HFF-Myc (cell line): Measurements from ENCODE around the gene KIAA0753.

Experiments
- DNase-seq: peaks from one replicate; pipeline ENCODE4 v3.0.0-alpha.2; 2011; ENCODE audit warnings: low read depth; ENCODE audit errors: extremely low read depth
- H3K4me3 ChIP-seq: replicated peaks from 2 replicates; pipeline ENCODE4 v1.5.1; 2011; ENCODE audit warnings: low read depth, mild to moderate bottlenecking, control low read depth, low read length
- TF ChIP-seq, protein P1 (sequence below): IDR thresholded peaks from 2 replicates; pipeline ENCODE4 v1.5.1; 2012; ENCODE audit warnings: mild to moderate bottlenecking, low read depth, low read length, control low read depth; ENCODE audit errors: missing control alignments

The KIAA0753 gene

DNA sequence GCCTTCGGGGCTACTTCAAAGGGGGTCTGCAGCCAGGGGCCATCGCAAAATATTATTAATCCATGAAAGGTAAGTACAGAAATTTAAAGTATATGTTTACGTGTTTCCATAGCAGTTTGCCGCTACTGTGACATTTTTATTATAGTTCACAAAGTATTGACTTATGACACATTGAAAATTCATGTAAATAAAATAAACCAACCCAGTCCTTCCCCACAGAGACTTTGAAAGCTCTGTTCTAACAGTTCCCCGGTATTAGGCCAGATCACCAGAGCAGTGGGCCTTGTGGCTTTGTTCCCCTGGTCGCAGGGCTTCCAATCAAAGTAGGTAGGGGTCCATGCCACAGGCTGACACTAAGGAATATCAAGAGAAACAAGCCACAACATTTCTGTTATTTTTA is 13.9 kb downstream of the KIAA0753 start:
- no peak overlapping the region for H3K4me3 ChIP-seq
- no peak for DNase-seq
- TF ChIP-seq, protein P1, sequence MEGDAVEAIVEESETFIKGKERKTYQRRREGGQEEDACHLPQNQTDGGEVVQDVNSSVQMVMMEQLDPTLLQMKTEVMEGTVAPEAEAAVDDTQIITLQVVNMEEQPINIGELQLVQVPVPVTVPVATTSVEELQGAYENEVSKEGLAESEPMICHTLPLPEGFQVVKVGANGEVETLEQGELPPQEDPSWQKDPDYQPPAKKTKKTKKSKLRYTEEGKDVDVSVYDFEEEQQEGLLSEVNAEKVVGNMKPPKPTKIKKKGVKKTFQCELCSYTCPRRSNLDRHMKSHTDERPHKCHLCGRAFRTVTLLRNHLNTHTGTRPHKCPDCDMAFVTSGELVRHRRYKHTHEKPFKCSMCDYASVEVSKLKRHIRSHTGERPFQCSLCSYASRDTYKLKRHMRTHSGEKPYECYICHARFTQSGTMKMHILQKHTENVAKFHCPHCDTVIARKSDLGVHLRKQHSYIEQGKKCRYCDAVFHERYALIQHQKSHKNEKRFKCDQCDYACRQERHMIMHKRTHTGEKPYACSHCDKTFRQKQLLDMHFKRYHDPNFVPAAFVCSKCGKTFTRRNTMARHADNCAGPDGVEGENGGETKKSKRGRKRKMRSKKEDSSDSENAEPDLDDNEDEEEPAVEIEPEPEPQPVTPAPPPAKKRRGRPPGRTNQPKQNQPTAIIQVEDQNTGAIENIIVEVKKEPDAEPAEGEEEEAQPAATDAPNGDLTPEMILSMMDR, result no peak

DNA sequence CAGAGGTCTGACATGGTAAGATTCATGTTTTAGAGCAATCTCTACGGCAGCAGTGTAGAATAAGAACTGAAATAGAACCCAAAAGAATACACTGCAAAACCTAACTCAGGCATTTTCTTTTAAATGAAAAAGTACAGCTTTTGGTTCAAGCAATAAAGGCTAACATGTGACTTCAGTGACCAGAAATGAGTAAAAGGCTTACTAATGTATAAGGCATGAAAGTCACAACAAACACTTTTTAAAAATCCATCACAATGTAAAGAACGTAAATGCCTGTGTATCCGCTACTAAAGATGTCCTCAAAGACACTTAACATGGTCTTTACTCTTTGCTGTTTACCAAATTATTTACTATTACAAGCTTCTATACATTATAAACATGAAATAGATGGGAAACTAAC is 16.6 kb downstream of the KIAA0753 start:
- H3K4me3 ChIP-seq, result no peak overlapping the region
- no peak for DNase-seq
- TF ChIP-seq, protein P1, result no peak

DNA sequence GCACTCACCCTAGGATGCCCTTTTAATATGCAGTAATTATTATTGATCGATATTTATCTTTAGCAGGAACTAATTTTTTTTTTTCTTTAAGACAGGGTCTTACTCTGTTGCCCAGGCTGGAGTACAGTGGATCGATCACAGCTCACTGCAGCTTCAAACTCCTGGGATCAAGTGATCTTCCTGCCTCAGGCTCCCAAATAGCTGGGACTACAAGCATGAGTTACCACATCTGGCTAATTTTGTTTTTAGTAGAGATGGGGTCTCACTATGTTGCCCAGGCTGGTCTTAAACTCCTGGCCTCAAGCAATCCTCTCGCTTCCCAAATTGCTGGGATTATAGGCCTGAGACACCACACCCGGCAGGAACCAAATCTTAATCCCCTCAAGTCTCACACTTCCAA is 29.3 kb downstream of the KIAA0753 start:
- no peak overlapping the region for H3K4me3 ChIP-seq
- TF ChIP-seq, protein P1, result no peak
- no peak for DNase-seq

DNA sequence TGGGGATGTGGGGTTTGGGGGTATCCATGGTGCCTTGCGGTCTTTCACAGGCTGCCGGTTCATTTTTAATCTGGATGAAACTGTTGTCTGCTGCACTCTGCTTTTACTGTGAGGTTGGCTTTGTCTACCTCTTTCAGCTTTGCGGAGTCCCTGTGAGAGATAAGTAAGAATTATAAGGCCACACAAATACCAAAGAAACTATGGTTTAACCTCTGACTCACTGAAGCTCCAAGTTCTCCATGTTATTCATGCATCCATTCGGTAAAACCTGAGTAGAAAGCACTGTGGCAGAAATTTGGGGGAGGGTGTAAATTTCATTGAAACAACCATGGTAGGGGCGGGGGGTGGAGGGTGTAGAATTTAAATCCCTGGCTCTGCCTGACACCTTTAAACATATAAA is 30.5 kb downstream of the KIAA0753 start:
- TF ChIP-seq, protein P1, result no peak
- H3K4me3 ChIP-seq, result no peak overlapping the region
- no peak for DNase-seq

DNA sequence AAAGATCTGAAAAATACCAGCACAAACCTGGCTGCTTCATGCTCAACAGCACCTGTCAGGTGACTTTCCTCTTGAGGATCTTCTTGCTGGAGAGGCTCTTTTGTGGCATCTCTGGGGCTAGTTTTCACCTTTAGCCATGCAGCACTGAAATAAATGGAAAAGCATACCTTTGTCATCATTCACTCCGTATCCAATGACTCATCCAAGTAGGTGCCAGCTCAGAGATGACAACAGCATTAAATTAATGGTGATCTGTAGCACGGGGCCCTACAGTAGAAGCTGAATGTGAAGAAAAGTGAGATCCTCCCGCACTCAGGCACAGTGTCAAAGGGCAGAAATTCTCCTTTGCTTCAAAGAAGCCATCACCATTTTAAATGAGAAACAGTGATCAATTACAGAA is 32.2 kb downstream of the KIAA0753 start:
- DNase-seq, result no peak
- H3K4me3 ChIP-seq, result no peak overlapping the region
- TF ChIP-seq, protein P1, result no peak

DNA sequence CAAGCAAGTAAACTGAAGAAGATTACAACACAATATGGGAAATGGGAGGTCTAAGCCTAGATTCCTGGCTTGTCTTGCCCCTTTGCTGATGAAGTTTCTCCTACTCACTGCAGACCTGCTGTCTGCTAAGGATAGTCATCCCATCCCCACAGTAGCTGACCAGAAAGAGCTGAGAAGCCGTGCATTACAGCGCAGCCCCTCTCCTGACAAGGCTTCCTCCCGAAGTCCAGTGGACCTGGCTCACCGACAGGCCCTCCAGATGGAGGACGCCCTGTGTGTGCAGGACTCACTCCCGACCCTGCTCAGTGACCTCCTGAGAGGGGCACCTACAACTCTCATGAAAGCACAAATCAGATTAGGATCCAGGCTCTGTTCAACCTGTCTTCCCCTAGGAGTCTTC is 35.4 kb downstream of the KIAA0753 start:
- no peak for DNase-seq
- TF ChIP-seq, protein P1, result no peak
- H3K4me3 ChIP-seq, result no peak overlapping the region

DNA sequence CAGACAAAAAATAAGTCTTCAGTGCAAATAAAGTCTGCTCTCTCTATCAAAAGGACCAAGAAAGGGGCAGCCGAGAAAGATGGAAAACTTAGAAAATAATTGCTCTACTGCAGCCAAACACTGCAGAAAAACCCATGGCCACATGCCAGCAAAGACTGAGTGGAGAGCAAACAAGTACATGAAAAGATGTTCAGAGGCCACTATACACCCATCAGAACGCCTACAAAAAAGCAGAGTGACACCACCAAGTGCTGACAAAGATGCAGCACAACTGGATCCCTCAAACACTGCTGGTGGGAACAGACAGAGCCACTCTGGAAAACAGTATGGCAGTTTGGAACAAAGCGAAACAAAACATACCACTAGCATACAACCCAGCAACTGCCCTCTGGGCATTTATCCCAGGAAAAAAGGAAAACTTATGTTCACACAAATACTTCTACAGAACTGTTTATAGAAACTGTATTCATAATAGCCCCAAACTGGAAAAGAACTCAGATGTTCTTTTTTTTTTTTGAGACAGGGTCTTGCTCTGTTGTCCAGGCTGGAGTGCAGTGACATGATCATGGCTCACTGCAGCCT is 36.7 kb downstream of the KIAA0753 start:
- H3K4me3 ChIP-seq, result no peak overlapping the region
- TF ChIP-seq, protein P1, result no peak
- DNase-seq, result no peak
